OCI-LY7 (cell line): ENCODE results near the gene POLR2L. TPM values are rescaled to one million over a fixed set of nuclear protein-coding genes. Genes with fewer than 3 reads are reported as not detected.
A peak's percentile ranks its signal among the peaks of the same experiment; 100 is the strongest.

ENCODE experiments used
- BruUV-seq: library from RNA; stranded (reverse); fragments of 400-500 nt; replicated peaks from 2 replicates; lab custom pipeline; 2021; lab: Mats Ljungman, UMichigan
- CTCF ChIA-PET: fragments of 300-600 bp; sonication (Branson Sonifier 250); formaldehyde crosslinking; loops from one replicate; lab custom pipeline; 2022; ENCODE audit warnings: antibody characterized with exemption; ENCODE audit not compliant: unreplicated experiment; lab: Charles Lee
- POLR2A ChIA-PET: fragments of 300-600 bp; sonication (Branson Sonifier 250); formaldehyde crosslinking; loops from one replicate; lab custom pipeline; 2022; ENCODE audit warnings: antibody characterized with exemption; lab: Charles Lee
- DNase-seq: peaks from one replicate; pipeline ENCODE4 v3.0.0-alpha.2; 2015; ENCODE audit warnings: low spot score
- H2AFZ ChIP-seq: fragments of 200-600 bp; sonication (generic), shearing (Covaris generic); 2 replicates; pipeline ENCODE4 v1.6.1; 2014; ENCODE audit warnings: mild to moderate bottlenecking, antibody characterized with exemption, low read length, moderate library complexity
- H3K27ac ChIP-seq: fragments of 200-600 bp; sonication (generic); 2 replicates; pipeline ENCODE4 v1.5.1; 2014; ENCODE audit warnings: mixed run types, low read depth, mild to moderate bottlenecking, moderate library complexity, low read length, inconsistent platforms; ENCODE audit not compliant: poor library complexity, severe bottlenecking
- H3K36me3 ChIP-seq: fragments of 200-600 bp; sonication (generic); 2 replicates; pipeline ENCODE4 v1.6.1; 2014; ENCODE audit warnings: mild to moderate bottlenecking, antibody characterized with exemption, low read length, moderate library complexity, mixed read lengths; ENCODE audit not compliant: insufficient read depth
- H3K4me1 ChIP-seq: fragments of 200-600 bp; sonication (generic); 2 replicates; pipeline ENCODE4 v1.5.1; 2014; ENCODE audit warnings: mild to moderate bottlenecking, low read length; ENCODE audit not compliant: insufficient read depth, poor library complexity, severe bottlenecking
- H3K4me2 ChIP-seq: fragments of 200-600 bp; sonication (generic); 2 replicates; pipeline ENCODE4 v1.6.1; 2014; ENCODE audit warnings: mild to moderate bottlenecking, low read length
- H3K4me3 ChIP-seq: fragments of 200-600 bp; sonication (generic); 2 replicates; pipeline ENCODE4 v1.5.1; 2014; ENCODE audit warnings: mild to moderate bottlenecking, low read depth, low read length; ENCODE audit not compliant: poor library complexity, severe bottlenecking
- H3K79me2 ChIP-seq: fragments of 200-600 bp; sonication (generic); 2 replicates; pipeline ENCODE4 v1.6.1; 2016; ENCODE audit warnings: low read depth, mild to moderate bottlenecking, low read length, moderate library complexity, mixed read lengths; ENCODE audit not compliant: insufficient read depth
- H3K9me2 ChIP-seq: fragments of 200-600 bp; sonication (generic); 2 replicates; pipeline ENCODE4 v1.6.1; 2016; ENCODE audit warnings: mild to moderate bottlenecking, low read length, mixed read lengths; ENCODE audit not compliant: insufficient read depth
- H3K9me3 ChIP-seq: fragments of 200-600 bp; sonication (generic); 2 replicates; pipeline ENCODE4 v1.6.1; 2014; ENCODE audit warnings: mild to moderate bottlenecking, mixed run types, low read length, mixed read lengths
- H4K20me1 ChIP-seq: fragments of 200-600 bp; sonication (generic); 2 replicates; pipeline ENCODE4 v1.6.1; 2014; ENCODE audit warnings: mild to moderate bottlenecking, antibody characterized with exemption, low read length, moderate library complexity, mixed read lengths; ENCODE audit not compliant: insufficient read depth
- EZH2phosphoT487 ChIP-seq: fragments of 200-600 bp; sonication (generic); IDR thresholded peaks from 2 replicates; pipeline ENCODE4 v1.6.1; 2018; ENCODE audit warnings: low read depth, borderline replicate concordance, mild to moderate bottlenecking, mixed run types, antibody characterized with exemption, low read length, moderate library complexity, mixed read lengths
- intact Hi-C: fragments of 100-400 bp; cut with micrococcal nuclease; formaldehyde crosslinking; loops from one replicate; pipeline ENCODE4 v1.10.0; 2022; ENCODE audit not compliant: unreplicated experiment
- total RNA-seq, 2 experiments: library from RNA; depleted of rRNA in 1 of 2; stranded (reverse); fragments of >200 nt in 1 of 2; shearing (Covaris generic) in 1 of 2; gene quantifications; 2 replicates each; pipeline ENCODE4 v1.2.3, GENCODE V29; 2014 to 2022
- TF ChIP-seq, protein P1 (sequence below): fragments of 200-600 bp; sonication (generic); conservative IDR thresholded peaks from 2 replicates; pipeline ENCODE4 v1.5.1; 2014; ENCODE audit warnings: mild to moderate bottlenecking, antibody characterized with exemption, low read length, moderate library complexity, mixed read lengths

The POLR2L gene
- total RNA-seq, 2 experiments from 2014 or later: 88.3 to 206 TPM

DNA sequence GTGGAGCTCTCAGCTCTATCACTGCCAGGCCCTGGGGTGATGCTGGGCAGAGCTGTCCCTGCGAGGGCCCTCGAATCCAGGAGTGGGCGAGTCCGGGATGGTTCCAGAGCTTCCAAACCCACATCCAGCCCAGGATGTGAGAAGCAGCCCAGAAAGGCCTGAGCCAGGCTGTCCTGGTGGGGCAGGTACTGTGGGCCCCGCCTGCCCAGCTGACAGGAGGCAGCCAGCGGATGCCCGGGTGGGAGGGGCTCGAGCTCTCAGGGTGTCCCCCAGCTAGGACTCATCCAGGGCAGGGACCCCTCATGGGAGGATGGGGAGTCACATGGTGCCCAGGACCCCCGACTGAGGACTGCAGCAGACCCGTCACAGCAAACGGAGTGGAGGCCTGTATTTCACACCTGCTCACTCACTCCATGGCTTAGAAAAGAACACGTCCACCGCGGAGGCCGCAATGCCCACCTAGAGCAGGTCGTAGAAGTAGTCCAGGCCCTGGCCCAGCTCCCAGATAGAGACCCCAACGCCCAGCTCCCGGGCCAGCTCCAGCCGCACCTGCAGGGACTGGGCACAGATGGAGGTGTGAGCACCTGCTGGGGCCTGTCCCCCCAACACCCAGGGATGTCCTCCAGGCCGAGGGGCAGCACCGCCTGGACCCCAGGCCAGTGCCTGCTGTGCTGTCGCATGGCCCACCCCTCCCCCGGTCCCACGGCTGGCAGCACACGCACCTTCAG, 27.2 kb upstream of the POLR2L start:
- no peak overlapping the region for H3K4me3 ChIP-seq
- H3K4me1 ChIP-seq: no peaks in the 10 kb centered on the region
- no peaks in the 10 kb centered on the region for H3K79me2 ChIP-seq
- intact Hi-C loops: no loop called here
- no peak overlapping the region for H3K27ac ChIP-seq
- no peaks in the 10 kb centered on the region for H4K20me1 ChIP-seq
- H3K9me2 ChIP-seq: no peaks in the 10 kb centered on the region
- no peak for TF ChIP-seq EZH2phosphoT487
- TF ChIP-seq, protein P1, sequence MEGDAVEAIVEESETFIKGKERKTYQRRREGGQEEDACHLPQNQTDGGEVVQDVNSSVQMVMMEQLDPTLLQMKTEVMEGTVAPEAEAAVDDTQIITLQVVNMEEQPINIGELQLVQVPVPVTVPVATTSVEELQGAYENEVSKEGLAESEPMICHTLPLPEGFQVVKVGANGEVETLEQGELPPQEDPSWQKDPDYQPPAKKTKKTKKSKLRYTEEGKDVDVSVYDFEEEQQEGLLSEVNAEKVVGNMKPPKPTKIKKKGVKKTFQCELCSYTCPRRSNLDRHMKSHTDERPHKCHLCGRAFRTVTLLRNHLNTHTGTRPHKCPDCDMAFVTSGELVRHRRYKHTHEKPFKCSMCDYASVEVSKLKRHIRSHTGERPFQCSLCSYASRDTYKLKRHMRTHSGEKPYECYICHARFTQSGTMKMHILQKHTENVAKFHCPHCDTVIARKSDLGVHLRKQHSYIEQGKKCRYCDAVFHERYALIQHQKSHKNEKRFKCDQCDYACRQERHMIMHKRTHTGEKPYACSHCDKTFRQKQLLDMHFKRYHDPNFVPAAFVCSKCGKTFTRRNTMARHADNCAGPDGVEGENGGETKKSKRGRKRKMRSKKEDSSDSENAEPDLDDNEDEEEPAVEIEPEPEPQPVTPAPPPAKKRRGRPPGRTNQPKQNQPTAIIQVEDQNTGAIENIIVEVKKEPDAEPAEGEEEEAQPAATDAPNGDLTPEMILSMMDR: no peak
- DNase-seq: no peak
- no peaks in the 10 kb centered on the region for H3K9me3 ChIP-seq
- H3K4me2 ChIP-seq: no peak overlapping the region
- no peak overlapping the region for H2AFZ ChIP-seq
- ChIA-PET POLR2A (no interaction called here), CTCF (no interaction called here)
- 0 out of 2 replicates have a peak, but pooled peaks cover 3% of the 10 kb centered on the region for H3K36me3 ChIP-seq
- BruUV-seq: no TSS peak

DNA sequence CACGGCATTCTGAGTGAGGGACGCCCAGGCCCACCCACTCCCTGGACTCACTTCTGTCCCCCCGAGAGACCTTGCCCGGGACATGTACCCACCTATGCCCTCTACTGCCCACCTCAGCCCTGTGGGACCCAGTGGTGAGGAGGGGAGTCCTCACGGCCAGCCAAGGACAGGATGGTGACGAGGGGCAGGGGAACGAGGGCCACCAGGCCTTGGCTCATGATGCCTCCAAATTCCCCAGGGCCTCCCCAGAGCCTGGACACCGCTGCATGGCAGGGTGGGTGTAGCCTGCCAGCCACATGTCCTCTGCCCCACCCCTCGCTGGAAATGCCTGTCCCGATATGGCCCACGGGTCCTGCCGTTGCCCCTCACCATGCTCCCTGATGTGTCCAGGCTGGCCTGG, 26.5 kb upstream of the POLR2L start:
- H2AFZ ChIP-seq: no peak overlapping the region
- H3K4me2 ChIP-seq: no peak overlapping the region
- intact Hi-C loops: no loop called here
- TF ChIP-seq, protein P1: no peak
- H3K9me3 ChIP-seq: no peaks in the 10 kb centered on the region
- no peaks in the 10 kb centered on the region for H3K36me3 ChIP-seq
- POLR2A ChIA-PET: no interaction called here
- H3K79me2 ChIP-seq: no peaks in the 10 kb centered on the region
- CTCF ChIA-PET: no interaction called here
- H3K4me3 ChIP-seq: no peak overlapping the region
- no TSS peak for BruUV-seq
- H4K20me1 ChIP-seq: no peaks in the 10 kb centered on the region
- DNase-seq: no peak
- H3K9me2 ChIP-seq: no peaks in the 10 kb centered on the region
- no peak overlapping the region for H3K27ac ChIP-seq
- H3K4me1 ChIP-seq: no peaks in the 10 kb centered on the region

DNA sequence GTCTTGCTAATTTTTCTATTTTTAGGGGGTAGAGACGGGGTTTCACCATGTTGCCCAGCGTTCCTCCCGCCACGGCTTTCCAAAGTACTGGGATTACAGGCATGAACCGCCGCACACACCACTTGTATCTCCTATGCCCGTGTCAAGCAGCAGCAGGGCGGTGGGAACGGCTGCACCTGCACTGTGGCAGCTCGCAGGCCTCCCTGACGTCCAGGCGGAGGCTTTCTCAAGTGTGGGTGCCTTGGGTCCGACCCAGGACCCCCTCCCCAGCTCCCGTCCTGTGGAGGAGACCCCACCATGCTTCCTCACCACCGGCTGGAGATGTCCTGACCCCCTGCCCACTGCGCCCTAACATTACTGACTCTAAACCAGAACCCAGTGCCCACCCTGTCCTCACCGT, 26.1 kb upstream of the POLR2L start:
- H3K27ac ChIP-seq: no peak overlapping the region
- no peaks in the 10 kb centered on the region for H3K9me2 ChIP-seq
- no peaks in the 10 kb centered on the region for H4K20me1 ChIP-seq
- POLR2A ChIA-PET: no interaction called here
- intact Hi-C loops: no loop called here
- DNase-seq: no peak
- H2AFZ ChIP-seq: no peak overlapping the region
- no peaks in the 10 kb centered on the region for H3K4me1 ChIP-seq
- H3K36me3 ChIP-seq: no peaks in the 10 kb centered on the region
- no peak overlapping the region for H3K4me2 ChIP-seq
- H3K9me3 ChIP-seq: no peaks in the 10 kb centered on the region
- BruUV-seq: TSS peak; percentile 58
- H3K79me2 ChIP-seq: no peaks in the 10 kb centered on the region
- no peak overlapping the region for H3K4me3 ChIP-seq
- CTCF ChIA-PET: no interaction called here
- TF ChIP-seq, protein P1: no peak
- TF ChIP-seq EZH2phosphoT487: no peak
